Kidney tubule cell (primary cell): Measurements from ENCODE around the gene ATAD3C.

Source experiments
- DNase-seq: peaks from one replicate; pipeline ENCODE4 v3.0.0-alpha.2; 2018; ENCODE audit warnings: low spot score

Gene ATAD3C

GRCh38 chr1:1431845-1432273 is 17.6 kb upstream of the ATAD3C start:
- DNase-seq = no peak

- no peak for DNase-seq
These were observed 17.1 kb upstream of the ATAD3C start for GRCh38 chr1:1432274-1432950.

- peak; percentile 74 for DNase-seq
These were observed 16.3 kb upstream of the ATAD3C start for GRCh38 chr1:1432951-1433803.

DNA sequence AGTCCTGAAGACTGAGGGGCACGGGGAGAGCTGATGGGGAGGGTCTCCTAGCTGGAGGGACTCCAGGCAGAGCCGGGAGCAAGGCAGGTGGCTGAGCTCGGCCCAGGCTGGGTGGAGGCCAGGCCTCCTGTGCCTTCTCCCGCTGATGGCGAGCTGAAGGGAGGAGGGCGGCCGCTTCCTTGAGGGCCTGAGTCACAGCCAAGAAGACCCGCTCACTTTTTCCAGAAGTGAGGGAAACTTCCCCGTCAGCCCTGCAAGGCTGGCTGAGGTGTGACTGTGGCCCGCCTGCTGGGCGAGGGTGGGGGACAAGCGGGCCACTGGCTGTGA is 15.7 kb upstream of the ATAD3C start:
- peak; percentile 57 for DNase-seq

- DNase-seq = no peak
These were observed 15.2 kb upstream of the ATAD3C start for GRCh38 chr1:1434131-1434823.

- DNase-seq = no peak
These were observed 14.7 kb upstream of the ATAD3C start for GRCh38 chr1:1434824-1435105.

DNA sequence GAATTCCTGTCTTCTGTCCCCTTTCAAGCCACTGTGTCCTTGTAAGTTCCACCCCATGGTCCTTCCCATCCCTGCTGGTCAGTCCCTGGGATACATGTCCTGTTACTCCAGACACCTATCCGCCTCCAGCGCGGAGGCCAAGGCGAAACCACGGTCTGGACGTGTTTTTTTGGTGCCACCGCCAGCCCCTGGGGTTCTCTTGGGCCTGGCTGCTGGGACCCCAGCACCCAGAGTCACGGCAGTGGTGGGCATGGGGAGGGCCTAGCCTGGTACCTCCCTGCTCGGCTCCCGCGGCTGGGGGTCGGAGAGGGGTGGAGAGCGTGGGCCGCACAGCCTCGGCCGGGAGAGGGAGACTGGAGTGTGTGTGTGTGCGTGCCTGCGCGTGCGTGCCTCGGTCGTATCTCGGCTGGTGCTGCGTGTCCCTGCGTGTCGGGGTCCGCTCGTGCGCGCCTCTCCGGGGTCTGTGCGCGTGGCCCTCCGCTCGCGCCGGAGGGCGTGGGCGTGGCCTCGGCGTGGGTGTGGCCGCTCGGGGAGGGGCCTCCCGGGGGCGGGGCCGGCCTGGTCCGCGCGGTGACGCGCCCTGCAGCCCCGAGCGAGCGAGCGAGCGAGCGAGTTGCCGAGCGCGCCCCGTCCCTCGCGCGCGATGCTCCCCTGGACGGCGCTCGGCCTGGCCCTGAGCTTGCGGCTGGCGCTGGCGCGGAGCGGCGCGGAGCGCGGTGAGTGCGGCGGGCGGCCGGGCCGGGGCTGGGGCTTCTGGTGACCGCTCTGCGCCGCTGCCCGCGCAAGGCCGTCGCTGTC is 14.2 kb upstream of the ATAD3C start, which contains the start of gene VWA1:
TSS of gene VWA1 (plus strand) at position 585 of the 798 bp plus-strand sequence. CDS start at position 644, 59 bp downstream.
- peak; percentile 70 for DNase-seq

DNA sequence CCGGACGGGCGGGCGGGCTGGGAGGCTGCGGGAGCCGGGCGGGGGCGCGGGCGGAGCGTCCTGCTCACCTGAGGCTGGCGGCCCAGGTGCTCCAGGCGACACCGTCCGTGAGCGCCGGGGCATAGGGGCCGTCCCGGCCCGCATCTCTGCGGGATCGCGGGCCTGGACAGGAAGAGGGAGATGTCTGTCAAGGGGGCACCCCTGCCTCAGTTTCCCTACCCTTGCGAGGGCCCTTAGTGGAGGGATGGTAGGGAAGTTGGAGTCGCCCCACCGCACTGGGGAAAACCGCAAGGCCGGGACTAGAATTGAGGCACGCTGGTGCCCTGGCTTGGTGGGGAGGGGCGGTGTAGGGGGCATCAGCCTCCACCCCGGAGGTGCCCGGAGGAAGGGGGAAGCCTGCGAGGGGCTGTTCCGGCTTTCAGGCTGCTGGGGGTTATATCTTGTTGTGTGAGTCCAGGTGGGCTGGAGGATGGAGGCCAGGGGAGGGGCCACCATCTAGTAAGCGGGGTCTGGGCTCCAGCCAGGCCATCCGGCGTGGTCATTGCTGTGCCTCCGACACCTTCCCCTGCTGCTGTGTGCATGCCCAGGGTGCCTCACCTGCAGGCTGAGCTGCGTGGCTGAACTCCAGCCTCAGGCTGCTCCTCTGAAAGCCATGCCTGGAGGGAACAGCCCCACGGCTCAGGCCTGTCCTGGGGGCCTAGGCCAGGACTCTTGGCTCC is 13.4 kb upstream of the ATAD3C start:
- DNase-seq = no peak

GRCh38 chr1:1436630-1437032 is 12.9 kb upstream of the ATAD3C start:
- DNase-seq = no peak

DNA sequence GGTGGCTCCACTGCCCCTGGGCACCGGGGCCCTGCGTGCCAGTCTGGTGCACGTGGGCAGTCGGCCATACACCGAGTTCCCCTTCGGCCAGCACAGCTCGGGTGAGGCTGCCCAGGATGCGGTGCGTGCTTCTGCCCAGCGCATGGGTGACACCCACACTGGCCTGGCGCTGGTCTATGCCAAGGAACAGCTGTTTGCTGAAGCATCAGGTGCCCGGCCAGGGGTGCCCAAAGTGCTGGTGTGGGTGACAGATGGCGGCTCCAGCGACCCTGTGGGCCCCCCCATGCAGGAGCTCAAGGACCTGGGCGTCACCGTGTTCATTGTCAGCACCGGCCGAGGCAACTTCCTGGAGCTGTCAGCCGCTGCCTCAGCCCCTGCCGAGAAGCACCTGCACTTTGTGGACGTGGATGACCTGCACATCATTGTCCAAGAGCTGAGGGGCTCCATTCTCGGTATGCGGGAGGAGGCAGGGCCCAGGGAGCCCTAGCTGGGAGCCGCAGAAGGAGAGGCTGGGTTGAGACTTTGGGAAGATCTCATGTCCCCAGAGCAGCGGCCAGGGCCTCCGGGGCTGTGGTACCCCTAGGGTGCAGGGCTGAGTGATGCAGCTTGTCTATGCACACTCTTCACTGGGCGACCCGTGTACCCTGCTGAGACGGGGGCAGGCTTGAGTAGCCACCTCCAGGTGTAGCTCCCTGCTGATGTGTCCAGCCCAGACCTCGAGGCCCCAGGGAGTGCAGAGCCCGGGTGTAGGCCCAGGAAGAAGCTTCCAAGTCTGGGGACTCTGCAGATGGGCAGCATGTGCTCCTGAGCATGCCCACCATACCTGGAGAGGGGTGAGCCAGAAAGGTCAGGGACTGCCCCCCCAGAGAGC is 12.2 kb upstream of the ATAD3C start:
- DNase-seq = no peak

GRCh38 chr1:1437904-1438376 is 11.5 kb upstream of the ATAD3C start:
- peak; percentile 90 for DNase-seq

DNA sequence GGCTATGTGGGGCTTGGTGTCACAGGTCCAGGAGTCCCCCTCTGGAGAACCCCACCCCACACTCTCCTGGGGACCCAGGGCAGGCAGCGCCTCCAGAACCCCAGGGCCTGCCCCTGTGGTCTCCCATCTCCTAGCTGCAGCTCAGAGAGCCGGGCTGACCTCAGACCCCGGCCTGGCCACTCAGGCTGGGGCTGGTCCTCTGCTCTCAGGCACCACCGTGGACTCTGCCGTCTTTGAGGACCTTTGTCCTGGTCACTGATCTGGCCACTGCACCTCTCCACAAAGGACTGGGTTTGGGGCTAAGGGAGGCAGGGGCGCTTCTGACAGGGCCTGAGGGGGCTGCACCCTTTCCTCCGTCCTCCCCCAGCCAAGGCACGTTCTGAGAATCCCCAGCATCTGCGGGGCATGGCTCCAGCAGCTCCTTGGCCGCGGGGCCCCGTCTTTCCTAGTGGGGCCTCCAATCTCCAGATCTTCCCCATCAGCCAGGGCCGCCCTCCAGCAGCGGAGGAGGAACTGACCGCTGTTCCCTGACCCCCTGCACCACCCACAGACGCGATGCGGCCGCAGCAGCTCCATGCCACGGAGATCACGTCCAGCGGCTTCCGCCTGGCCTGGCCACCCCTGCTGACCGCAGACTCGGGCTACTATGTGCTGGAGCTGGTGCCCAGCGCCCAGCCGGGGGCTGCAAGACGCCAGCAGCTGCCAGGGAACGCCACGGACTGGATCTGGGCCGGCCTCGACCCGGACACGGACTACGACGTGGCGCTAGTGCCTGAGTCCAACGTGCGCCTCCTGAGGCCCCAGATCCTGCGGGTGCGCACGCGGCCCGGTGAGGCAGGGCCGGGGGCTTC is 10.7 kb upstream of the ATAD3C start:
- no peak for DNase-seq

DNA sequence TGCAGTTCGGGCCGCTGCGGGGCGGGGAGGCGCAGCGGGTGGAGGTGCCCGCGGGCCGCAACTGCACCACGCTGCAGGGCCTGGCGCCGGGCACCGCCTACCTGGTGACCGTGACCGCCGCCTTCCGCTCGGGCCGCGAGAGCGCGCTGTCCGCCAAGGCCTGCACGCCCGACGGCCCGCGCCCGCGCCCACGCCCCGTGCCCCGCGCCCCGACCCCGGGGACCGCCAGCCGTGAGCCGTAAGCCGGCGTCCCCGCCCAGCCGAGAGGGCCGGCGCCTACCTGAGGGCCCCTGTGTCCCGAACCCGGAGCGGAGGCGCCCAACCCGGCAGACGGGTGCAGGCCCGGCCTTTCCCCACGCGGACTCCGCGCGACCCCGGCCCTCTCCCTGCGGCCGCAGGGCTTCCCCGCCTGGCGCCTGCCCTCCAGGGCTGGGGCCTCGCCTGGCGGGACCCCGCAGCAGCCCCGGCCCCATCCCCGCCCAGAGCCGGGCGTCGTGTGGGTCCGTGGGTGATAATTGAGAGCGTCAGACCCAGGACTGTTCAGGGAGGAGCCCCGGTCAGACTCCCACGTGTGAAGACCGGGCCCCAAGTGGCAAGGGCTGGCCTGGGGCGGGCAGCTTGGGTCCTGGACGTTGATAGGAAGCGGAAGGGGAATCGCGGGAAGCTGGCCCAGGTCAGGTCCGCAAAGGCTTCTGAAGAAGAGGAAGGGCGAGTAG is 9.8 kb upstream of the ATAD3C start:
- DNase-seq = no peak

DNA sequence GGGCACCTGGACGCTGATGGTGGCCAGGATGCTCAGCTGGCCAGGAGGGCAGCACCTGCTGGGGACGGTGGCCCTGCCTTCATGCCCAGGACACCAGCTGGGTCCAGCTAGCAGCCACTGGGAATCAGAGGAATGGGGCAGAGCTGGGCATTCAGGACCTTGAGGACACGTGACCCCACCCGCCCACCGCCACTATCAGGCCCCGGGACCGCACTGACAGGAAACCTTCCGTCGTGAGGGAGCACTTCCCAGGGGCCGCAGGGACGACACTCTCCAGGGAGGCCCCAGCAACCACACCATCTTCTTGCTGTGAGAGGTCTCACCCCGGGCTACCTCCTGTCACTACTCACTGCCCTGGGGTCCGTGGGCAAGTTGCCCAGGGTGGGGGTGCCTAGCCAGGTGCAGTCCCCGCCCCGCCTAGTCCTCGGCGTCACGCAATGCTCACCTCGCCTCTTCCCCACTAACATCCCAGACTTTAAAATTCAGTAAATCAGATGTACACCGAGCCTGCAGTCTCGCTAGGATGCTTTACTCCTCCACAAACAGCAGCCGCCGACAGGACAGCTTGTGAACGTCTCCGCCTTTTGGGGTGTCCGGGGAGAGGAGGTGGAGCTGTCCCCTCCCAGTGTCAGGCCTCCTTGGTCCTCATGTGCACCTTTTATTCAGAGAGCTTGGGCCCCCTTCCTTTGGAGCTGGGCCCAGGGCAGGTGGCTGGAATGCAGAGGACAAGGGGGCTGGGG is 9.1 kb upstream of the ATAD3C start:
- no peak for DNase-seq

GRCh38 chr1:1441002-1441888 is 8.2 kb upstream of the ATAD3C start:
- DNase-seq = peak; percentile 50

DNA sequence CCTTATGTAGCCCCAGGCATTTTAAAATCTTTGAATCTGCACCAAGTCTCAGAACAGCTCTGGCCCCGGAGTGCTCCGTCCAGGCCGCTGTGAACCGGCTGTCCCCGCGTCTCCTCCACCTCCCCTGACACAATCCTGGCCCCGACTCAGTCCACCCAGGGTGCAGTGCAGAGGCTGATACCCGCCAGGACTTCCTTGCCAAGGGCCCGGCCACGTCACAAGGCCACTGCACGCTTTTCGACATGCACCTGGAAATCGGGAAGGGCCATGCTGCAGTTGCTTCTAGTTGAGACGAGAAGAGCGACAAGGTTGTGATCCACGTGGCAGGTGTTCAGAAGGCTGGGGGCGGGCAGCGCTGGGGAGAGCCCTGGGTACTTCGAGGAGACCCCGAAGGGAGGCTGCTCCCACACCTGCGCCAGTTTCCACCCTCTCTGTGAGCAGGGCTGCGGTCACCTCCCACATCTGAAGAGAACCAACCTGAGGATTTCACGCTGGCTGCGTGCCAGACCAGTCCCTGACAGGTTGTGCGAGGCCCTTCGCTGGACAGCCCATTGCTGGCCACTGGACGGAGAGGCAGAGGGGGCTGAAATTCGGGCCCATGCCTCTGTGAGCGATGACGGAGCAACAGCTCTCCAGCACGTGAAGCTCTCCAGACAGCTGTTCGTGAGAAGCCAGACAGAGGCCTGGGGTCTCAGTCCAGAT is 7.3 kb upstream of the ATAD3C start:
- DNase-seq = no peak
